HEK293T (cell line): ENCODE data around the gene RAVER2.

Experiments
- CTCF ChIA-PET: fragments of 350-600 bp; formaldehyde crosslinking; extraction: SDS; loops from one replicate; lab custom pipeline; 2021; ENCODE audit warnings: antibody characterized with exemption, inconsistent platforms; lab: Yijun Ruan, JAX
- POLR2A ChIA-PET: fragments of 350-600 bp; formaldehyde crosslinking; extraction: SDS; loops from one replicate; lab custom pipeline; 2020; ENCODE audit warnings: antibody characterized with exemption, inconsistent platforms; lab: Yijun Ruan, JAX
- DNase-seq: peaks from one replicate; pipeline ENCODE4 v3.0.0; 2012; ENCODE audit warnings: mixed read lengths; ENCODE audit errors: extremely low spot score
- ARNT ChIP-seq: fragments of 450-650 bp; IDR thresholded peaks from 2 replicates; pipeline ENCODE4 v1.6.1; 2017; ENCODE audit warnings: mild to moderate bottlenecking
- BHLHE40 ChIP-seq: fragments of 450-650 bp; IDR thresholded peaks from 2 replicates; pipeline ENCODE4 v1.6.1; 2016; ENCODE audit warnings: mild to moderate bottlenecking, moderate library complexity, borderline replicate concordance
- CTBP1 ChIP-seq: fragments of 450-650 bp; IDR thresholded peaks from 2 replicates; pipeline ENCODE4 v1.6.1; 2016; ENCODE audit warnings: borderline replicate concordance
- ELF4 ChIP-seq: fragments of 450-650 bp; IDR thresholded peaks from 2 replicates; pipeline ENCODE4 v1.6.1; 2017; ENCODE audit warnings: antibody characterized with exemption
- FOXA1 ChIP-seq: fragments of 450-650 bp; IDR thresholded peaks from 2 replicates; pipeline ENCODE4 v1.6.1; 2016; ENCODE audit warnings: mild to moderate bottlenecking
- FOXK2 ChIP-seq: fragments of 450-650 bp; IDR thresholded peaks from 2 replicates; pipeline ENCODE4 v1.6.1; 2016; ENCODE audit warnings: mild to moderate bottlenecking
- FOXM1 ChIP-seq: fragments of 450-650 bp; IDR thresholded peaks from 2 replicates; pipeline ENCODE4 v1.6.1; 2017; ENCODE audit warnings: mild to moderate bottlenecking, borderline replicate concordance
- HDGF ChIP-seq: fragments of 450-650 bp; IDR thresholded peaks from 2 replicates; pipeline ENCODE4 v1.6.1; 2017; ENCODE audit warnings: antibody characterized with exemption, borderline replicate concordance
- L3MBTL2 ChIP-seq: fragments of 450-650 bp; conservative IDR thresholded peaks from 2 replicates; pipeline ENCODE4 v1.6.1; 2016; ENCODE audit warnings: mild to moderate bottlenecking
- LEF1 ChIP-seq: fragments of 450-650 bp; IDR thresholded peaks from 2 replicates; pipeline ENCODE4 v1.6.1; 2017; ENCODE audit warnings: mild to moderate bottlenecking, borderline replicate concordance
- NFRKB ChIP-seq: fragments of 450-650 bp; IDR thresholded peaks from 2 replicates; pipeline ENCODE4 v1.6.1; 2016; ENCODE audit warnings: mild to moderate bottlenecking, moderate library complexity
- SP1 ChIP-seq: fragments of 450-650 bp; IDR thresholded peaks from 2 replicates; pipeline ENCODE4 v1.6.1; 2017
- SUZ12 ChIP-seq: fragments of 450-650 bp; IDR thresholded peaks from 2 replicates; pipeline ENCODE4 v1.6.1; 2016; ENCODE audit warnings: mild to moderate bottlenecking
- TARDBP ChIP-seq: fragments of 450-650 bp; IDR thresholded peaks from 2 replicates; pipeline ENCODE4 v1.6.1; 2016
- ZNF384 ChIP-seq: fragments of 450-650 bp; IDR thresholded peaks from 2 replicates; pipeline ENCODE4 v1.6.1; 2016
- TF ChIP-seq, protein P1 (sequence below): fragments of 450-650 bp; IDR thresholded peaks from 2 replicates; pipeline ENCODE4 v1.6.1; 2016

Gene RAVER2

GRCh38 chr1:64841330-64842065 lies 96.6 kb downstream of the RAVER2 start:
- ChIA-PET POLR2A (no interaction called here), CTCF (interaction anchor here (0.7 kb wide), 1 partner anchor 119 kb away, joined by 3 read pairs; no protein-coding TSS in a partner anchor)
- TF ChIP-seq FOXA1 (no peak), CTBP1 (no peak), ARNT (no peak), NFRKB (no peak), FOXK2 (no peak), LEF1 (no peak), FOXM1 (no peak), BHLHE40 (no peak), ZNF384 (no peak), HDGF (no peak)
- TF ChIP-seq, protein P1, sequence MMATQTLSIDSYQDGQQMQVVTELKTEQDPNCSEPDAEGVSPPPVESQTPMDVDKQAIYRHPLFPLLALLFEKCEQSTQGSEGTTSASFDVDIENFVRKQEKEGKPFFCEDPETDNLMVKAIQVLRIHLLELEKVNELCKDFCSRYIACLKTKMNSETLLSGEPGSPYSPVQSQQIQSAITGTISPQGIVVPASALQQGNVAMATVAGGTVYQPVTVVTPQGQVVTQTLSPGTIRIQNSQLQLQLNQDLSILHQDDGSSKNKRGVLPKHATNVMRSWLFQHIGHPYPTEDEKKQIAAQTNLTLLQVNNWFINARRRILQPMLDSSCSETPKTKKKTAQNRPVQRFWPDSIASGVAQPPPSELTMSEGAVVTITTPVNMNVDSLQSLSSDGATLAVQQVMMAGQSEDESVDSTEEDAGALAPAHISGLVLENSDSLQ: no peak
- no peak for DNase-seq

DNA sequence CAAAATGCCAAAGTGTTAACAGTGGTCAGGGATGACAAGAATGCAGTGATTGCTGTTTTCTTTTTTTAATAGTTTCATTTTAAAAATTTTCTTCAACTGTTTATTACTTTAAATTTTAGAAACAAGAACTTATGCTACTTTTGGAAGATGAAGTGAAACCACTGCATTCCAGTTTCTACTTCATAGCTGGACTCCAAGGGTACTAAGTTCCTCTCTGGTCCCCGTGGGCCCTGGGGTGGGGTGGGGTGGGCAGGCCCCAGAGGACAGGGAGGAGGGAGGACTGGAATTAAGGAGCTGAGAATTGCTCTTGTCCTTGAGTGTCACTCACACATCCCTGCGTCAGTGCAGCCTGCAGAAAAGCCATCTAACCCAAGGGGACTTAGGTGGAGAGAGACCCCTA lies 97.3 kb downstream of the RAVER2 start:
- POLR2A ChIA-PET: no interaction called here
- TF ChIP-seq ELF4: no peak
- TF ChIP-seq ARNT: no peak
- TF ChIP-seq FOXA1: no peak
- TF ChIP-seq CTBP1: no peak
- no peak for TF ChIP-seq LEF1
- no peak for TF ChIP-seq NFRKB
- no peak for TF ChIP-seq ZNF384
- TF ChIP-seq FOXK2: no peak
- TF ChIP-seq BHLHE40: no peak
- TF ChIP-seq TARDBP: no peak
- TF ChIP-seq SP1: no peak
- no peak for TF ChIP-seq HDGF
- TF ChIP-seq L3MBTL2: no peak
- TF ChIP-seq SUZ12: no peak
- no peak for TF ChIP-seq FOXM1
- TF ChIP-seq, protein P1: no peak
- CTCF ChIA-PET: no interaction called here
- DNase-seq: no peak

DNA sequence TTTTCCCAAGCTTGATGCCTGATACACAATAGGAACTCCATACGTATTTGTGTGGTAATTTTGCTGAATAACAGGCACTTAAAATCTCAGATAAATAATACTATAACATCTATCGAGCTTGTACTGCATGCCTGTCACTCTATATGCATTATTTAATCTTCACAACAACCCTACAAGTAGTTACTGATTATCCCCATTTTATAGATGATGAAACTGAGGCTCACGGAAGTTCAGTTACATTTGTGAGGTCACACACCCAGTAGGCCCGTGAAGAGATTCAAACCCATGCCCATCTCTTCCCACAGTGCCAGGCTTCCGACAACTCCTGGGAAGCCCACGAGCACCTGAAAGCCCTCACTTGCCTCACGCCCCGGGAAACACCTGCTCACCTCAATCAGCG lies 98.8 kb downstream of the RAVER2 start:
- DNase-seq: no peak
- ChIA-PET CTCF (no interaction called here), POLR2A (no interaction called here)
- TF ChIP-seq NFRKB (no peak), FOXM1 (no peak), CTBP1 (no peak), SUZ12 (no peak), FOXK2 (no peak), ELF4 (no peak), ZNF384 (no peak), SP1 (no peak), TARDBP (no peak), FOXA1 (no peak), ARNT (no peak), BHLHE40 (no peak), LEF1 (no peak)
- TF ChIP-seq, protein P1: no peak

GRCh38 chr1:64844175-64844574 lies 99.3 kb downstream of the RAVER2 start:
- POLR2A ChIA-PET: no interaction called here
- TF ChIP-seq FOXA1 (no peak), ZNF384 (no peak), SP1 (no peak), TARDBP (no peak), ELF4 (no peak), SUZ12 (no peak), BHLHE40 (no peak), CTBP1 (no peak), LEF1 (no peak), L3MBTL2 (no peak), FOXK2 (no peak), FOXM1 (no peak), NFRKB (no peak), ARNT (no peak), HDGF (no peak)
- TF ChIP-seq, protein P1: no peak
- CTCF ChIA-PET: no interaction called here
- no peak for DNase-seq

GRCh38 chr1:64844609-64845008 lies 99.7 kb downstream of the RAVER2 start:
- CTCF ChIA-PET: no interaction called here
- POLR2A ChIA-PET: no interaction called here
- no peak for TF ChIP-seq ZNF384
- no peak for TF ChIP-seq ELF4
- no peak for TF ChIP-seq BHLHE40
- TF ChIP-seq CTBP1: no peak
- no peak for TF ChIP-seq L3MBTL2
- no peak for TF ChIP-seq ARNT
- TF ChIP-seq SP1: no peak
- TF ChIP-seq FOXM1: no peak
- TF ChIP-seq SUZ12: no peak
- TF ChIP-seq HDGF: no peak
- no peak for TF ChIP-seq FOXA1
- no peak for TF ChIP-seq LEF1
- TF ChIP-seq NFRKB: no peak
- TF ChIP-seq, protein P1: no peak
- TF ChIP-seq TARDBP: no peak
- DNase-seq: no peak
